Tongue (tissue), 2 donors: Measurements from ENCODE around the gene TAX1BP3. TPM values are rescaled to one million over a fixed set of nuclear protein-coding genes. Genes with fewer than 3 reads are reported as not detected.

Experiments used
- DNase-seq: peaks from one replicate; pipeline ENCODE4 v3.0.0-alpha.2; 2015
- total RNA-seq: library from RNA; depleted of rRNA; stranded (reverse); fragments of >200 nt; gene quantifications from one replicate; pipeline ENCODE4 v1.2.3, GENCODE V29; 2014

The TAX1BP3 gene
- total RNA-seq, 1 donor from 2014 or later, result 53.7 TPM

DNA sequence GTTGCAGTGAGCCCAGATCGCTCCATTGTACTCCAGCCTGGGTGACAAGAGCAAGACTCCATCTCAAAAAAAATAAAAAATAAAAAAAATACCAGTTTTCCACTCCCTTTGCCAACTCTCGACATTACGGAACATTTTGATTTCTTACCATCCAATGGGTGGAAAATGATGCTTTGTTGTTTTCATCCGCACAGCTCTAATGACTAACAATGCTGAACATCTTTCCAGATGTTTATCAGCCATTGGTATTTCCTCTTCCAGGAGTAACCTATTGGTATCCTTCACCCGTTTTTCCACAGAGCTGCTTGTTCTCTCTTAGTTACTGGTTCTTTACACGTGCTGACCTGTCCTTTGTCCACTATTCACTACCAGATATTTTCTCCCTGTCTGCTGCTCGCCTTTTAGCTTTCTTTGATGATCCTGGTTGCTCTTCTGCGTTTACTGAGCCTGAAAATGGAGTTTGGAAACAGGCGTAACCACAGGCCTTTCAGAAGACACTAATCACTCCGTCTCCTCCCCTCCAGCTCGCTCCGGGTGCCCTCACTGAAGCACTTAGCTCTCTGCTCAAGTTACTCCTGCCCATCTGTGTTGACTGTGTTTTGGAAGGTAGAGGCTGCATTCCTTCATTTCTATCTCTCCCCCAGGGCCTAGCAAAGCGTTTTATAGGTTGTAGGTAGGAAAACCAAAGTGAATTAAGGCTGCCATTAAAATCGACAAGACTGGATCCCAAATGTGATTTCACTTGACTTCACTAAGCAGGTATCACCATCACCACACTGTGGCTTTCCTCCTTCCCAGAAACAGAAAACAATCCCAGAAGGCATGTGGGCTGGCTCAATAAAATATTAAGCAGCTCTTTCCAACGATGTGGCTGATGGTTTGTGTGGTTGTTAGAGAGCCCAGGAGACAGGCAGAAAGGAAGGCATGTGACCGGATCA, 41.3 kb downstream of the TAX1BP3 start:
- DNase-seq, result no peak

DNA sequence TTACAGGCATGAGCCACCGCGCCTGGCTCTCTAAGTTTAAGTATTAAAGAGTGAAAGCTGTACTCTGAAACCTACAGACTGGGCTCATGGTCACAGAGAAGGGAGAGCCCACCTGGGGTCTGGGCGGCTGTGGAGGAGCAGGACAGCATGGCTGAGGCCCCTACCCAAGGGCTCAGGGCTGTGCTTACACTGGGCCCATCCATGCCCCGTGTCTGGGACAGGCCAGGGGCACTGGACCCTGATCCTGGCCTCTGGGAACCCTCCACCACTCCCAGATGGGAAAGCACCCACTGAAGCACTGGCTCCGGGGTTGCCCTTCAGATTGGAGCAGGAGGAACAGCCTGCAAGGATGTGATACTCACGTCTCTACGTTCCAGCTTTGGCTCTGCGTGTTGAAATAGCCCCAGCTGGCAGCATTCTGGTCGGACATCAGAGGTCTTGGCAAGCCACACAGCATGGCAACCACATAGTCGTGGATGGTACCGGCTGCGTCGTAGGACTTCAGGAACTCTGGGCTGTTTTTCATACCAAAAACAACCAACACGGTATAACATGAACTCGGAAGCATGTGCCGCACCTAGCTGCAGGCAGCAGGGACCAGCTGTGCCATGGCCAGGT, 45.3 kb downstream of the TAX1BP3 start:
- DNase-seq, result no peak

DNA sequence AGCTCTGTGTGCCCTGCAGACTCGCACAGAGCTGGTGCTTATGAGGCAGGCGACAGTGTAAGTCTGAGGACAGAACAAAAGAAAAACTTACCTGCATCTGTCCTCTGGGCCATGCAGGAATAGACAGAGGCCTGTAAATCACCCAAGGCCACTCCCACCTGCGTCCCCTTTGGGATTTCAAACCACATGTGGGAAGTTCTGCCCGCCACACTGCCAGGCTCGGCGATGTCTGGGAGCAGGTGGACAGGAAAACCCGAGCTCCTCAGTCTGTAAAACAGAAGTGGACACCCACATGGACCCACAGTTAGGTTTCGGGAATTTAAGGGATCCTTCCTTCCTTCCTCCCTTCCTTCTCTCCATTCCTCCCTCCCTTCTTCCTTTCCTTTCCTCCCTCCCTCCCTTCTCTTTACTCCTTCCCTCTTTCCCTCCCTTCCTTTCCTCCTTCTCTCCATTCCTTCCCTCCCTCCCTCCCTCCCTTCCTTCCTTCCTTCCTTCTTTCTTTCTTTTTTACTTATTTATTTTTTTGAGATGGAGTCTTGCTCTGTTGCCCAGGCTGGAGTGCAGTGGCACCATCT, 47.1 kb downstream of the TAX1BP3 start:
- DNase-seq, result no peak

DNA sequence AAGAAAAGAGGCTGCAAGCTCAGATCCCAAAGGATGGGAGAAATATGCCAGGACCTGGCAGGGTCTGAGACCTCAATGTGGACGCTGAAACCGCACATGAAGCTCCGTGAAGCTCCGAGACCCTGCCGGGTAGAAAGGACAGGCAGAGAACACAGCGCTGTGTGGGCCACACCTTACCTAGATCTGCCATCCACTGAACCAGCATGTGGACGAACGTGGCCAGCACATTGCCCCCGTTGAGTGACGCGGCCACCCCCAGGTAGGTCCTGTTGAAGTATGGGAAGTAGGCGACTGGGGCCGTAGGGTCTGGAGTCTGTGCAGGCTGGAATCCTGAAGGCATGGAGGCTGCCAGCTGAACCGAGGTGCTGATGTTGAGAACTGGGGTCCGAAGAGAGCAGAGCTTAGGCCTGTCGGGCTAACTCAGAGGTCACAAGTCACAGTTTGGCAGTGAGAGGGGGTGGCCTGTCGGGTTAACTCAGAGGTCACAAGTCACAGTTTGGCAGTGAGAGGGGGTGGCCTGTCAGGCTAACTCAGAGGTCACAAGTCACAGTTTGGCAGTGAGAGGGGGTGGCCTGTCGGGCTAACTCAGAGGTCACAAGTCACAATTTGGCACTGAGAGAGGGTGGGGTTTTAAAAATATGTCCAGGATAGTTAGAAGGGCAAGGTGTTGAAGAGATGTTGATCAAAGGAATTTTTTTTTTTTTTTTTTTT, 53.1 kb downstream of the TAX1BP3 start:
- no peak for DNase-seq

DNA sequence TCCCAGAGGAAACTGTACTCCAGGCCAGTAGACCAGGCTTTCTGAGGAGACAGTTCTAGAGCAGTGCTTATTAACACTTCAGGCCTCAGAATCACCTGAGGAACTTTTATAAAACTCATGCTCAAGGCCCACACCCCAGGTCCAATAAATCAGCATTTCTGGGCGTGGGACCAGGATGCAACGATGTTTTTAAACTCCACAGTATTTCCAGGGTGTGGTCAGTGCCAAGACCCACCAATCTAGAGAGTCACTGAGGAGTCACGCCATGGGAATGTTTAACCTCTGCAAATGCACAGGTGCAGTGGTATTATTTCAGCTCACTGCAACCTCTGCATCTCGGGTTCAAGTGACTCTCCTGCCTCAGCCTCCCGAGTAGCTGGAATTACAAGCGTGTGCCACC, 55.3 kb downstream of the TAX1BP3 start:
- no peak for DNase-seq

Other genes starting within 250 kb of the TAX1BP3 start
- not detected for gene OR1E2, start 234.7 kb downstream of the TAX1BP3 start, total RNA-seq
- not detected for gene SPATA22, start 196.8 kb downstream of the TAX1BP3 start, total RNA-seq
- 4.4 TPM for gene ASPA, start 192.6 kb downstream of the TAX1BP3 start, total RNA-seq
- 1.8 TPM for gene TRPV3, start 110.8 kb downstream of the TAX1BP3 start, total RNA-seq
- 8.2 TPM for gene TRPV1, start 59.2 kb downstream of the TAX1BP3 start, total RNA-seq
- gene SHPK, start 32.3 kb downstream of the TAX1BP3 start, total RNA-seq, result 15.3 TPM
- 14.7 TPM for gene CTNS, start 31.8 kb downstream of the TAX1BP3 start, total RNA-seq
- 14.7 TPM for gene EMC6, start 234 bp upstream of the TAX1BP3 start, total RNA-seq
- gene P2RX5, start 27.6 kb upstream of the TAX1BP3 start, total RNA-seq, result 13.5 TPM
- 2.3 TPM for gene HASPIN, start 55.3 kb upstream of the TAX1BP3 start, total RNA-seq
- 15.3 TPM for gene ITGAE, start 132.6 kb upstream of the TAX1BP3 start, total RNA-seq
- gene NCBP3, start 177.7 kb upstream of the TAX1BP3 start, total RNA-seq, result 31.7 TPM
- gene CAMKK1, start 224.5 kb upstream of the TAX1BP3 start, total RNA-seq, result 6.1 TPM
- gene P2RX1, start 247.9 kb upstream of the TAX1BP3 start, total RNA-seq, result 2.3 TPM